ENCODE data around the gene CHCHD3.

CHCHD3 gene

DNA sequence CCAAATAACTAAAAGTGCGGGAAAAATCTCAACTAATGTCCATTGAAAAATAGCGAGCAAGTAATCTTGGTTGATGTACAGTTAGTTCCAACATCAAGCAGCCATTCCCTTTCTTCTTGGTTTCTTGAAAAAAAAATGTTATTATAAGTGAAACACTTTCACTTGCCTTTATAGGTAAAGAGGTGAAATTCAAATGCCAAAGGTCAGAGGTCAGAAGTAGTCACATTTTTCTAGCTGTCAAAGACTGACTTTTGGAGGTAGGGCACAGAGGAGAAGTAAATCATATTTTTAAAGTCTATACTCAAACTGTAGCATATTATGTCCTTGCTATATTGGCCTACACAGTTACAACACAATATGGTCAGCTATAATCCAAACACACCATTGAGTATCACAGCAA, 62.3 kb downstream of the CHCHD3 start:
- TF ChIP-seq, protein P1, sequence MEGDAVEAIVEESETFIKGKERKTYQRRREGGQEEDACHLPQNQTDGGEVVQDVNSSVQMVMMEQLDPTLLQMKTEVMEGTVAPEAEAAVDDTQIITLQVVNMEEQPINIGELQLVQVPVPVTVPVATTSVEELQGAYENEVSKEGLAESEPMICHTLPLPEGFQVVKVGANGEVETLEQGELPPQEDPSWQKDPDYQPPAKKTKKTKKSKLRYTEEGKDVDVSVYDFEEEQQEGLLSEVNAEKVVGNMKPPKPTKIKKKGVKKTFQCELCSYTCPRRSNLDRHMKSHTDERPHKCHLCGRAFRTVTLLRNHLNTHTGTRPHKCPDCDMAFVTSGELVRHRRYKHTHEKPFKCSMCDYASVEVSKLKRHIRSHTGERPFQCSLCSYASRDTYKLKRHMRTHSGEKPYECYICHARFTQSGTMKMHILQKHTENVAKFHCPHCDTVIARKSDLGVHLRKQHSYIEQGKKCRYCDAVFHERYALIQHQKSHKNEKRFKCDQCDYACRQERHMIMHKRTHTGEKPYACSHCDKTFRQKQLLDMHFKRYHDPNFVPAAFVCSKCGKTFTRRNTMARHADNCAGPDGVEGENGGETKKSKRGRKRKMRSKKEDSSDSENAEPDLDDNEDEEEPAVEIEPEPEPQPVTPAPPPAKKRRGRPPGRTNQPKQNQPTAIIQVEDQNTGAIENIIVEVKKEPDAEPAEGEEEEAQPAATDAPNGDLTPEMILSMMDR (IDR thresholded peaks at IDR 0.05), result no peak
- Histone ChIP-seq H3K4me3 (ENCODE audit: low read depth in 1 of 2, low read length in 1 of 2) (no peak overlapping the region), H3K9me3 (no peaks in the 10 kb centered on the region), H3K36me3 (peaks cover 8% of the 10 kb centered on the region), H3K27me3 (no peaks in the 10 kb centered on the region), H3K4me1 (ENCODE audit: control insufficient read depth in 1 of 2, insufficient read depth in 1 of 2, low read depth in 1 of 2, low read length in 1 of 2) (peaks cover 1 to 4% of the 10 kb centered on the region in 2 experiments), H3K27ac (no peak overlapping the region)

DNA sequence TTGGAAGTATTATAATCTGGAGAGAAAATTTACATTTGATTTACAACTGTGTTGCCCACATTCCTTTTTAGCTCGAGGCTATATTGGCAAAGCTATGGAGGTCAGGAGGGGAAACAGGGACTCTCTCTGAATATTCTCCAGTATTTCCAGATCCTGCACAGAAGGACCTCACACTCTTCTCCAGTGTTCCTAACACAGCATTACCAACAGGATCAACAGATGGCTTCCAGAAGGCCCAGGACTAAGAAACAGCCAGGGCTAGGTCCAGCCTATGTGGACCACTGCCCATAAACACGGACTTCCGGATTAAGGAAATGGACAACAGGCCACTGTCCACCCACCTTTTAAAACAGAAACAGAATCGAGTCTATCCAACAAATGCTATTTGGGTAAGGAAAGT, 65.3 kb downstream of the CHCHD3 start:
- Histone ChIP-seq H3K36me3 (no peaks in the 10 kb centered on the region), H3K27me3 (no peaks in the 10 kb centered on the region), H3K4me1 (ENCODE audit: control insufficient read depth in 1 of 2, insufficient read depth in 1 of 2, low read depth in 1 of 2, low read length in 1 of 2) (peaks cover 12 to 20% of the 10 kb centered on the region in 2 experiments), H3K4me3 (ENCODE audit: low read depth in 1 of 2, low read length in 1 of 2) (no peak overlapping the region), H3K9me3 (no peaks in the 10 kb centered on the region), H3K27ac (no peak overlapping the region)
- TF ChIP-seq, protein P1 (IDR thresholded peaks at IDR 0.05), result no peak

DNA sequence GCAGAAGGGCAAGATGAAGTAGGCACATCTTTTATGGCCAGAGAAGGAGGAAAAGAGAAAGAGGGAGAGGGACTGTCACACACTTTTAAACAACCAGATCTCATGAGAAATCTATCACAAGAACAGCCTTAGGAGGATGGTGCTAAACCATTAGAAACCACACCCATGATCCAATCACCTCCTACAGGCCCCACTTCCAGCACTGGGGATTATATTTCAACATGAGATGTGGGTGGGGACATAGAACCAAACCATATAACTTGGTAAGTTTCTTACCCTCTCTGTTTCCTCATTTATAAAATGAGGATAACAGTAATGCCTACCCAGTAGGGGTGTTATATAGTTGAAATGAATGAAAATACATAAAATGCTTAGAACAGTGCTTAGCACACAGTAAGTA, 66.0 kb downstream of the CHCHD3 start:
- TF ChIP-seq, protein P1 (IDR thresholded peaks at IDR 0.05), result no peak
- no peaks in the 10 kb centered on the region for H3K36me3 ChIP-seq
- H3K9me3 ChIP-seq, result no peaks in the 10 kb centered on the region
- no peaks in the 10 kb centered on the region for H3K27me3 ChIP-seq
- H3K4me1 ChIP-seq (ENCODE audit: control insufficient read depth in 1 of 2, insufficient read depth in 1 of 2, low read depth in 1 of 2, low read length in 1 of 2), result peaks cover 12 to 20% of the 10 kb centered on the region in 2 experiments
- H3K27ac ChIP-seq, result no peak overlapping the region
- H3K4me3 ChIP-seq (ENCODE audit: low read depth in 1 of 2, low read length in 1 of 2), result no peak overlapping the region

DNA sequence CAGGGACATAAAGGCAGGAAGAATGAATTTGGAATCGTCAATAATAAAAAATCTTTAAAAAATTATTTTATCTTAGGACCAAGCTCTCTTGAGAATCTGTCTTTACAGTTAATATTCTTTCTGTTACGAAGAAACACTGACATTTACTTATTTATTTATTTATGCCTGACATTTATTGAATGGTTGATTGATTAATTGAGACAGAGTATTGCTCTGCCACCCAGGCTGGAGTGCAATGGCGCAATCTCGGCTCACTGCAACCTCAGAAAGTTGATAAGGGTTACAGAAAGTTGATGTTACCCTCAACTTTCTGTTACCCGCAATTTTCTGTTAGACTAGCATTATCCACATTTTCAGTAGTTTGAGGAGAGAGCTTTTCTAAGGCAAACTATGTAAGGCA, 70.1 kb downstream of the CHCHD3 start:
- Histone ChIP-seq H3K9me3 (no peaks in the 10 kb centered on the region), H3K4me1 (ENCODE audit: control insufficient read depth in 1 of 2, insufficient read depth in 1 of 2, low read depth in 1 of 2, low read length in 1 of 2) (peaks cover 12 to 20% of the 10 kb centered on the region in 2 experiments), H3K27ac (no peak overlapping the region), H3K36me3 (no peaks in the 10 kb centered on the region), H3K4me3 (ENCODE audit: low read depth in 1 of 2, low read length in 1 of 2) (no peak overlapping the region), H3K27me3 (no peaks in the 10 kb centered on the region)
- TF ChIP-seq, protein P1 (IDR thresholded peaks at IDR 0.05), result no peak

DNA sequence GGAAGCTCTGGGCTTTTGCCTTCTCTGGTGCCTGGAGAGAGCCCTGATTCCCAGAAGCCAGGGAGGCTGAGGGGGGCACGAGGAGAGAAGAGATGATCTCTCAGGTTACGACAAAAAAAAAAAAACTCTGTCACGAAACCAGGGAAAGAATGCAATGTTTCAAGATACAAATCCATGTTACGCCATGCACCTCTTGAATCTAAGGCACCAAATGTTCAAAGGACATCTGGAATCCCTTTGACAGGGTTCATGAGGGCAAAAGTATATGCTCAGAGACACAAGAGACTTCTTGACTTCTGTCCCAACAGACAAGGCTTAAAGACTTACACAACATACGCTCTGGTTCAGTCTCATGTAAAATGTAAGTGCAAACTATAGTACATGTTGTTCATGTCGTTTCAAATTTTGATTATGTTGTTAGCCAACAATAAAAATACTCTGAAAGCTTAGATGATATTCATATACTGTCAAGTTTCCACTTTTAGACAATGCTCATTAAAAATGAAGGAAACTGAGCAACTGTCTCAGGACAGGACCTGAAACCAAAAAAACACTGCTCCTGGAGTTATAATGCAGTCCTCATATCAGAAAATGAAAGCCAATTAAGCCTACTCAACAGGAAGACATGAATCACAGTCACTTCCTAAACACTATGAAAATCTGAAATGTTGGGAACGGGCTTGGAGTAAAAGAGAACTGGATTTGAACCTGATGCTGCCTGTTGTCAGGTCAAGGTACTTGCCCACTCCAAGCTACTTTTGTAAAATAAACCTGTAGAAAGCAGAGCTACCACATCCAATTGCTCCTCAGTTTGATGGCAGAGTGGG, 72.3 kb downstream of the CHCHD3 start:
- Histone ChIP-seq H3K9me3 (no peaks in the 10 kb centered on the region), H3K4me3 (ENCODE audit: low read depth in 1 of 2, low read length in 1 of 2) (no peak overlapping the region), H3K36me3 (no peaks in the 10 kb centered on the region), H3K4me1 (ENCODE audit: control insufficient read depth in 1 of 2, insufficient read depth in 1 of 2, low read depth in 1 of 2, low read length in 1 of 2) (peaks cover 12 to 16% of the 10 kb centered on the region in 2 experiments), H3K27ac (no peak overlapping the region), H3K27me3 (no peaks in the 10 kb centered on the region)
- TF ChIP-seq, protein P1 (IDR thresholded peaks at IDR 0.05), result no peak
